GM12872 (cell line): ENCODE measurements around the gene FADD.

Source experiments
- TF ChIP-seq, protein P1 (sequence below): IDR thresholded peaks from 3 replicates; pipeline ENCODE4 v1.5.1; 2011; ENCODE audit warnings: low read depth, mild to moderate bottlenecking, low read length, moderate library complexity; ENCODE audit not compliant: insufficient read depth

Gene FADD

GRCh38 chr11:70255477-70256116 is 52.5 kb downstream of the FADD start:
- TF ChIP-seq, protein P1, sequence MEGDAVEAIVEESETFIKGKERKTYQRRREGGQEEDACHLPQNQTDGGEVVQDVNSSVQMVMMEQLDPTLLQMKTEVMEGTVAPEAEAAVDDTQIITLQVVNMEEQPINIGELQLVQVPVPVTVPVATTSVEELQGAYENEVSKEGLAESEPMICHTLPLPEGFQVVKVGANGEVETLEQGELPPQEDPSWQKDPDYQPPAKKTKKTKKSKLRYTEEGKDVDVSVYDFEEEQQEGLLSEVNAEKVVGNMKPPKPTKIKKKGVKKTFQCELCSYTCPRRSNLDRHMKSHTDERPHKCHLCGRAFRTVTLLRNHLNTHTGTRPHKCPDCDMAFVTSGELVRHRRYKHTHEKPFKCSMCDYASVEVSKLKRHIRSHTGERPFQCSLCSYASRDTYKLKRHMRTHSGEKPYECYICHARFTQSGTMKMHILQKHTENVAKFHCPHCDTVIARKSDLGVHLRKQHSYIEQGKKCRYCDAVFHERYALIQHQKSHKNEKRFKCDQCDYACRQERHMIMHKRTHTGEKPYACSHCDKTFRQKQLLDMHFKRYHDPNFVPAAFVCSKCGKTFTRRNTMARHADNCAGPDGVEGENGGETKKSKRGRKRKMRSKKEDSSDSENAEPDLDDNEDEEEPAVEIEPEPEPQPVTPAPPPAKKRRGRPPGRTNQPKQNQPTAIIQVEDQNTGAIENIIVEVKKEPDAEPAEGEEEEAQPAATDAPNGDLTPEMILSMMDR: no peak
